MCF 10A (cell line): ENCODE measurements around the gene RPTOR. TPM values are rescaled to one million over a fixed set of nuclear protein-coding genes. Genes with fewer than 3 reads are reported as not detected.

Experiments
- BruUV-seq: library from RNA; stranded (reverse); fragments of 400-500 nt; replicated peaks from 2 replicates; lab custom pipeline; 2021; lab: Mats Ljungman, UMichigan
- CTCF ChIA-PET: fragments of 300-600 bp; sonication (Branson Sonifier 250); formaldehyde crosslinking; extraction: SDS; loops from one replicate; lab custom pipeline; 2021; ENCODE audit warnings: antibody characterized with exemption, inconsistent platforms; lab: Yijun Ruan, JAX
- POLR2A ChIA-PET: fragments of 300-600, 350-650 bp; sonication (Branson Sonifier 250); formaldehyde crosslinking; extraction: SDS; loops from one replicate; lab custom pipeline; 2020; ENCODE audit warnings: antibody characterized with exemption, inconsistent platforms; lab: Yijun Ruan, JAX
- DNase-seq: peaks from one replicate; pipeline ENCODE4 v3.0.0-alpha.2; 2018; ENCODE audit not compliant: unreplicated experiment
- H3K27ac Mint-ChIP-seq: one replicate; pipeline ENCODE4 v1.8.0; 2022; ENCODE audit warnings: mild to moderate bottlenecking, low read depth, mixed read lengths; ENCODE audit not compliant: unreplicated experiment
- H3K27me3 Mint-ChIP-seq: one replicate; pipeline ENCODE4 v1.8.0; 2022; ENCODE audit warnings: mixed read lengths; ENCODE audit not compliant: insufficient read depth, unreplicated experiment
- H3K36me3 Mint-ChIP-seq: one replicate; pipeline ENCODE4 v1.8.0; 2022; ENCODE audit warnings: mild to moderate bottlenecking, moderate library complexity, mixed read lengths; ENCODE audit not compliant: insufficient read depth, unreplicated experiment
- H3K4me1 Mint-ChIP-seq: one replicate; pipeline ENCODE4 v1.8.0; 2022; ENCODE audit warnings: mixed read lengths; ENCODE audit not compliant: insufficient read depth, unreplicated experiment
- H3K4me3 Mint-ChIP-seq: one replicate; pipeline ENCODE4 v1.8.0; 2022; ENCODE audit warnings: mild to moderate bottlenecking, moderate library complexity, mixed read lengths; ENCODE audit not compliant: unreplicated experiment
- H3K9me3 Mint-ChIP-seq: one replicate; pipeline ENCODE4 v1.8.0; 2022; ENCODE audit warnings: mixed read lengths; ENCODE audit not compliant: unreplicated experiment
- CTCF ChIP-seq: fragments of 200-600 bp; IDR thresholded peaks from one replicate; pipeline ENCODE4 v1.8.0; 2022; ENCODE audit warnings: antibody characterized with exemption, mild to moderate bottlenecking; ENCODE audit not compliant: unreplicated experiment
- intact Hi-C: fragments of 100-400 bp; cut with micrococcal nuclease; formaldehyde crosslinking; loops from 2 replicates; pipeline ENCODE4 v1.14.1; 2022
- total RNA-seq: library from RNA; stranded (reverse); gene quantifications from 2 replicates; pipeline ENCODE4 v1.2.3, GENCODE V29; 2022

RPTOR gene
- total RNA-seq, 1 experiment from 2014 or later, result 41.3 TPM

- peak overlapping the region; percentile 79 for H3K4me3 Mint-ChIP-seq
- H3K27me3 Mint-ChIP-seq, result no peaks in the 10 kb centered on the region
- no peak for TF ChIP-seq CTCF
- no TSS peak for BruUV-seq
- peak; percentile 97 for DNase-seq
- H3K27ac Mint-ChIP-seq, result peak overlapping the region; percentile 93
- H3K36me3 Mint-ChIP-seq, result peaks cover 11% of the 10 kb centered on the region
- ChIA-PET CTCF (interaction anchor here (0.6 to 1.7 kb wide), 3 partner anchors 18 to 257 kb away, joined by 3 to 4 read pairs (median 4); no protein-coding TSS in a partner anchor), POLR2A (interaction anchor here (0.7 to 2.6 kb wide), 15 partner anchors 11 to 378 kb away, joined by 3 to 18 read pairs (median 4); no protein-coding TSS in a partner anchor)
- H3K9me3 Mint-ChIP-seq, result no peaks in the 10 kb centered on the region
- peaks cover 15% of the 10 kb centered on the region for H3K4me1 Mint-ChIP-seq
- intact Hi-C loops, result loop anchor here (2.0 to 10.0 kb wide), 4 partner anchors 24 to 358 kb away; partner anchors contain the start of gene NPTX1
Measured at GRCh38 chr17:80832888-80833583, 288.4 kb downstream of the RPTOR start.

- no peaks in the 10 kb centered on the region for H3K27me3 Mint-ChIP-seq
- peak overlapping the region; percentile 28 for H3K4me3 Mint-ChIP-seq
- H3K27ac Mint-ChIP-seq, result no peak overlapping the region
- H3K36me3 Mint-ChIP-seq, result peaks cover 18% of the 10 kb centered on the region
- no TSS peak for BruUV-seq
- no peak for DNase-seq
- intact Hi-C loops, result loop anchor here (2.0 to 10.0 kb wide), 4 partner anchors 23 to 359 kb away; partner anchors contain the start of gene NPTX1
- H3K9me3 Mint-ChIP-seq, result no peaks in the 10 kb centered on the region
- POLR2A ChIA-PET, result interaction anchor here (0.8 to 2.6 kb wide), 9 partner anchors 9 to 191 kb away, joined by 3 to 18 read pairs (median 5); no protein-coding TSS in a partner anchor
- H3K4me1 Mint-ChIP-seq, result peaks cover 14% of the 10 kb centered on the region
- TF ChIP-seq CTCF, result no peak
- CTCF ChIA-PET, result interaction anchor here (0.6 to 1.7 kb wide), 2 partner anchors 17 to 285 kb away, joined by 4 to 5 read pairs; no protein-coding TSS in a partner anchor
Measured at GRCh38 chr17:80833952-80834892, 289.6 kb downstream of the RPTOR start.

- Mint-ChIP-seq H3K27me3 (no peaks in the 10 kb centered on the region), H3K36me3 (peaks cover 21% of the 10 kb centered on the region), H3K27ac (no peak overlapping the region), H3K9me3 (no peaks in the 10 kb centered on the region), H3K4me3 (no peak overlapping the region), H3K4me1 (peaks cover 13% of the 10 kb centered on the region)
- no peak for DNase-seq
- ChIA-PET CTCF (no interaction called here), POLR2A (interaction anchor here (0.8 kb wide), 1 partner anchor 21 kb away, joined by 3 read pairs; no protein-coding TSS in a partner anchor)
- intact Hi-C loops, result loop anchor here (10.0 kb wide), 2 partner anchors 110 to 360 kb away; partner anchors contain the start of gene NPTX1
- no peak for TF ChIP-seq CTCF
- BruUV-seq, result no TSS peak
Measured at GRCh38 chr17:80834893-80835275, 290.2 kb downstream of the RPTOR start.
